ENCODE results near the gene PRKRIP1. TPM values are rescaled to one million over a fixed set of nuclear protein-coding genes. Genes with fewer than 3 reads are reported as not detected.

The PRKRIP1 gene
- total RNA-seq, 1 donor from 2014 or later, result 18.2 TPM

DNA sequence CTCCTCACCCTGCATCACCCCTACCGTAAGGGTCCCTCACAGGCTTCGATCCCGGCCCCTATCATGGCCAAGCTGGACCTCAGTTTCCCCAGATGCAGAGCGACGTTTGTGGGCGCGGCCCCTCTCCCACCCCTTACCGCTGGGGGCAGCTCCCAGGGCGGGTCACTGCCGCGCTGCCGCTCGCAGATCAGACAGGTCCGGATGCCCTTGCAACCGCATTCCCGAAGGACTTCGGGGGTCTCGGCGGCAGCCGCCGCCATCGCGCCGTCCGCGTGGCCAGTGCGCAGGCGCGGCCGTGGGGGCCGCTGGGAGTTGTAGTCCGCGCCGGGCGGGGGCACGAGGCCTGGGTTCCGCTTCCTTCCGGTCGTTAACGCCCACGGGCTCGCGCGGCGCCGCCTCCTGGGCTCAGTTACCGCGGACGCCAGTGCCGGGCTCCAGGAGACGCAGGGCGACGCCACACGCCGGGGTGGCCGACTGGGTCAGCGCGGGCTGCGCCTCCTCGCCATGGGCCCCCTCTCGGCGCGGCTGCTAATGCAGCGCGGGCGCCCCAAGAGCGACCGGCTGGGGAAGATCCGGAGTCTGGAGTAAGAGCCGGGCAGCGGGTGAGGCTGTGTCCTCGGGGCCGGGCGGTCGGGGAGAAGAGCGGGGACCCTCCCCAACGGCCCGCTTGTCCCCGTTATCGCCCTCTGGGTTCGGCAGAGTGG is 68.6 kb downstream of the PRKRIP1 start, which contains the start of the genes ALKBH4 and LRWD1:
Gene ALKBH4 (minus strand): TSS at position 287 of the 704 bp plus-strand sequence. CDS start 27 bp downstream, at position 260.
Gene LRWD1 (plus strand): TSS at position 408 of the 704 bp plus-strand sequence. CDS start 97 bp downstream, at position 505.
- no peaks in the 10 kb centered on the region for H3K27me3 ChIP-seq (ENCODE audit: control insufficient read depth, insufficient read depth, low read length)
- peak within 1 kb of the TSS; percentile 100 for H3K4me3 ChIP-seq (ENCODE audit: low read depth, low read length)
- TF ChIP-seq, protein P1, sequence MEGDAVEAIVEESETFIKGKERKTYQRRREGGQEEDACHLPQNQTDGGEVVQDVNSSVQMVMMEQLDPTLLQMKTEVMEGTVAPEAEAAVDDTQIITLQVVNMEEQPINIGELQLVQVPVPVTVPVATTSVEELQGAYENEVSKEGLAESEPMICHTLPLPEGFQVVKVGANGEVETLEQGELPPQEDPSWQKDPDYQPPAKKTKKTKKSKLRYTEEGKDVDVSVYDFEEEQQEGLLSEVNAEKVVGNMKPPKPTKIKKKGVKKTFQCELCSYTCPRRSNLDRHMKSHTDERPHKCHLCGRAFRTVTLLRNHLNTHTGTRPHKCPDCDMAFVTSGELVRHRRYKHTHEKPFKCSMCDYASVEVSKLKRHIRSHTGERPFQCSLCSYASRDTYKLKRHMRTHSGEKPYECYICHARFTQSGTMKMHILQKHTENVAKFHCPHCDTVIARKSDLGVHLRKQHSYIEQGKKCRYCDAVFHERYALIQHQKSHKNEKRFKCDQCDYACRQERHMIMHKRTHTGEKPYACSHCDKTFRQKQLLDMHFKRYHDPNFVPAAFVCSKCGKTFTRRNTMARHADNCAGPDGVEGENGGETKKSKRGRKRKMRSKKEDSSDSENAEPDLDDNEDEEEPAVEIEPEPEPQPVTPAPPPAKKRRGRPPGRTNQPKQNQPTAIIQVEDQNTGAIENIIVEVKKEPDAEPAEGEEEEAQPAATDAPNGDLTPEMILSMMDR (IDR thresholded peaks at IDR 0.05; ENCODE audit: insufficient read depth, low read length, severe bottlenecking), result peak; percentile 22
- FAIRE-seq, result no peak
- H3K36me3 ChIP-seq (ENCODE audit: control insufficient read depth, insufficient read depth, low read length), result peaks cover 2% of the 10 kb centered on the region
- DNase-seq (ENCODE audit: low read depth), result peak; percentile 75

DNA sequence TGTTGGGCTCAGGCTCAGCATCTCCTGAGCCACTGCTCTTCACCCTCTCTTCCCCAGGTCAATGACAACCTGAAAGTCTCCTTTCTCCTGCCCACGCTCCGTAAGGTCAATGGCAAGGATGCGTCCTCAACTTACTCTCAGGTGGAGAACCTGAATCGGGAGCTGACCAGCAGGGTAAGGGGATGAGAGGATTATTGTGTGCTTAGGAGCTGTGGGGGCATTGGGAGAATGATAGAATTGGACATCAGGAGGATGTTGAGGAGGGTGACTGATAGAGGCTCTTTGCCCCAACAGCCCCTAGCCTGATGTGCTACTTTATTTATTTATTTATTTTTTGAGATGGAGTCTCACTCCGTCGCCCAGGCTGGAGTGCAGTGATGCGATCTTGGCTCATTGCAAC is 69.9 kb downstream of the PRKRIP1 start:
- TF ChIP-seq, protein P1 (IDR thresholded peaks at IDR 0.05; ENCODE audit: insufficient read depth, low read length, severe bottlenecking), result no peak
- no peak for FAIRE-seq
- H3K36me3 ChIP-seq (ENCODE audit: control insufficient read depth, insufficient read depth, low read length), result peaks cover 6% of the 10 kb centered on the region
- no peak for DNase-seq (ENCODE audit: low read depth)
- H3K4me3 ChIP-seq (ENCODE audit: low read depth, low read length), result no peak overlapping the region
- no peaks in the 10 kb centered on the region for H3K27me3 ChIP-seq (ENCODE audit: control insufficient read depth, insufficient read depth, low read length)

DNA sequence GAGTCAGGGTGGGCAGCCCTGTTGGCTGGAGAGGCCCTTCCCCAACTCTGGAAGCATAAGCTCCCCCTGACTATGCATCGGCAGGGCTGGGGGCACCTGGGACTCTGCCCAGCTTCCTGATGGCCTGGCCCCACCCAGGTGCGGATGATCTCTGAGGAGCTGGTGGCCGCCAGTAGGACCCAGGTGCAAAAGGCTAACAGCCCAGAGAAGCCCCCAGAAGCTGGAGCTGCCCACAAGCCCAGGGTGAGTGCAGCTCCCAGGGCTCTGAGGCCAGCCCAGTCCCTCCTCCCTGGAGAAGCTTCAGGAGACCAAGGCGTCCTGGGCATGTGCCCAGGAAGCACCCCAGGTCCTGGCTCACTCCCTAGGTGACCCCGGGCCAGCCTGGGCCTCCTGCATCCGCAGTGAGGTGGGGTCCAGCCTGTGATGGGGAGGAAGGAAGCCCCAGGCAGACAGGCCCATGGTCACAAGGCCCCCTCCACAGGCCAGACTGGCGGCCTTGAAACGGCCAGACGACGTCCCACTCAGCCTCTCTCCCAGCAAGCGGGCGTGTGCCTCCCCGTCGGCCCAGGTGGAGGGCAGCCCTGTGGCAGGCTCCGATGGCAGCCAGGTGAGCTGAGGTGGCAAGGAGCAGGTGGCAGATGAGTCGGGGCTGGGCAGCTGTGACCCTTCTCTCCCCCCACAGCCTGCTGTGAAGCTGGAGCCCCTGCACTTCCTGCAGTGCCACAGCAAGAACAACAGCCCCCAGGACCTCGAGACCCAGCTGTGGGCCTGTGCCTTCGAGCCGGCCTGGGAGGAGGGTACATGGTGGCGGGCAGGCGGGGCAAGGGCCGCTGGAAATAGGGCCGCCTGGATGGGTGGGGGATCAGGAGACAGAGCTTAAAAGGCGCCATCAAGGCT is 71.7 kb downstream of the PRKRIP1 start:
- Histone ChIP-seq H3K4me3 (ENCODE audit: low read depth, low read length) (no peak overlapping the region), H3K27me3 (ENCODE audit: control insufficient read depth, insufficient read depth, low read length) (no peaks in the 10 kb centered on the region), H3K36me3 (ENCODE audit: control insufficient read depth, insufficient read depth, low read length) (peaks cover 6% of the 10 kb centered on the region)
- TF ChIP-seq, protein P1 (IDR thresholded peaks at IDR 0.05; ENCODE audit: insufficient read depth, low read length, severe bottlenecking), result no peak
- FAIRE-seq, result no peak
- no peak for DNase-seq (ENCODE audit: low read depth)

DNA sequence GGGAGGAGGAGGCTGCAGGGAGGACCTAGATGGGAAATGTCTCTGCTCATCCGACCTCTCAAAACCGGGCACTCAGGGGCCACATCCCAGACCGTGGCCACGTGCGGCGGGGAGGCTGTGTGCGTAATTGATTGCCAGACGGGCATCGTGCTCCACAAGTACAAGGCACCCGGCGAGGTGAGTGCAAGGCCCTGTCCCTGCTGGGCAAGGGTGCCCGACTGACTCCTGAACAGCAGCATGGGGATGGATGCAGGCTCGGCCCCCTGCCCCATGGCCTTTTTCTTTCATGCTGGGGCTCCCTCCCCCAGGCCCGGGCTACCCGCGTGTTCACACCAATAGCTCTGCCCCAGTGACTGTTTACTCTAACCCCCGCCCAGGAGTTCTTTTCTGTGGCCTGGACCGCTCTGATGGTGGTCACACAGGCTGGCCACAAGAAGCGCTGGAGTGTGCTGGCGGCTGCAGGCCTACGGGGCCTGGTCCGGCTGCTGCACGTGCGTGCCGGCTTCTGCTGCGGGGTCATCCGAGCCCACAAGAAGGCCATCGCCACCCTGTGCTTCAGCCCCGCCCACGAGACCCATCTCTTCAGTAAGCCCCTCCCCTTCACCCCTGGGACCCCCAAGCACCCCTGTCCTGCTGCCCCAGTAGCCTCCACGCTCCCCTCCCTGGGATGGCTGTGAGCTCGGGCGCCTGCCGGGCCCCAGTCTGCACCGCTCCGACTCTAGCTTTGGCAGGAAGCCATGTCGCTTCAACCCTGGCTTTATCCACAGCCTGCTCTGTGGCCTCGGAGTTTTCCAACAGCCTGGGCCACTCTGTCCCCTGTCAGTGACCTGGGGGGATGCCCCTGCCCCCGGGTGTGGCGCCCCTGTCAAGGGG is 72.6 kb downstream of the PRKRIP1 start:
- DNase-seq (ENCODE audit: low read depth) (no peak), FAIRE-seq (no peak)
- peaks cover 7% of the 10 kb centered on the region for H3K36me3 ChIP-seq (ENCODE audit: control insufficient read depth, insufficient read depth, low read length)

More for the DNA sequence above, 72.6 kb downstream of the PRKRIP1 start:
- TF ChIP-seq, protein P1 (IDR thresholded peaks at IDR 0.05; ENCODE audit: insufficient read depth, low read length, severe bottlenecking), result no peak
- H3K27me3 ChIP-seq (ENCODE audit: control insufficient read depth, insufficient read depth, low read length), result no peaks in the 10 kb centered on the region
- H3K4me3 ChIP-seq (ENCODE audit: low read depth, low read length), result no peak overlapping the region

Measured in bronchial epithelial cell (primary cell).